GM12878 (cell line): ENCODE results near the gene IL4.

Source experiments
- EZH2 ChIP-seq: IDR thresholded peaks from 2 replicates; pipeline ENCODE4 v1.6.1; 2012; ENCODE audit warnings: low read depth, mild to moderate bottlenecking, control low read depth, inconsistent platforms, low read length, borderline replicate concordance; ENCODE audit not compliant: control insufficient read depth
- MXI1 ChIP-seq: fragments of 150-350 bp; IDR thresholded peaks from 2 replicates; pipeline ENCODE4 v1.6.1; 2011; ENCODE audit warnings: low read depth, mild to moderate bottlenecking, inconsistent platforms, low read length, improper control_type of control experiment
- RAD21 ChIP-seq: IDR thresholded peaks from 2 replicates; pipeline ENCODE4 v1.6.1; 2011; ENCODE audit warnings: mild to moderate bottlenecking, low read depth, low read length, moderate library complexity; ENCODE audit not compliant: insufficient read depth
- TCF12 ChIP-seq: IDR thresholded peaks from 2 replicates; pipeline ENCODE4 v1.6.1; 2011; ENCODE audit warnings: low read depth, mild to moderate bottlenecking, low read length
- TF ChIP-seq, protein P1 (sequence below): IDR thresholded peaks from 2 replicates; pipeline ENCODE4 v1.6.1; 2012; ENCODE audit warnings: mild to moderate bottlenecking, low read depth, low read length
- TF ChIP-seq, protein P2 (sequence below): IDR thresholded peaks from 2 replicates; pipeline ENCODE4 v1.6.1; 2012; ENCODE audit warnings: low read depth, low read length, improper control_type of control experiment
- TF ChIP-seq, protein P3 (sequence below), 3 experiments: IDR thresholded peaks in 2 of 3; conservative IDR thresholded peaks in 1 of 3; 2 replicates each; pipeline ENCODE4 v1.5.1; 2011; ENCODE audit warnings: low read depth in 3 of 3, low read length in 3 of 3, mild to moderate bottlenecking in 3 of 3, control low read depth in 2 of 3, moderate library complexity in 2 of 3, inconsistent platforms in 1 of 3, mixed read lengths in 1 of 3; ENCODE audit not compliant: control insufficient read depth in 2 of 3, insufficient read depth in 1 of 3; ENCODE audit errors: extremely low read depth in 1 of 3

DNA sequence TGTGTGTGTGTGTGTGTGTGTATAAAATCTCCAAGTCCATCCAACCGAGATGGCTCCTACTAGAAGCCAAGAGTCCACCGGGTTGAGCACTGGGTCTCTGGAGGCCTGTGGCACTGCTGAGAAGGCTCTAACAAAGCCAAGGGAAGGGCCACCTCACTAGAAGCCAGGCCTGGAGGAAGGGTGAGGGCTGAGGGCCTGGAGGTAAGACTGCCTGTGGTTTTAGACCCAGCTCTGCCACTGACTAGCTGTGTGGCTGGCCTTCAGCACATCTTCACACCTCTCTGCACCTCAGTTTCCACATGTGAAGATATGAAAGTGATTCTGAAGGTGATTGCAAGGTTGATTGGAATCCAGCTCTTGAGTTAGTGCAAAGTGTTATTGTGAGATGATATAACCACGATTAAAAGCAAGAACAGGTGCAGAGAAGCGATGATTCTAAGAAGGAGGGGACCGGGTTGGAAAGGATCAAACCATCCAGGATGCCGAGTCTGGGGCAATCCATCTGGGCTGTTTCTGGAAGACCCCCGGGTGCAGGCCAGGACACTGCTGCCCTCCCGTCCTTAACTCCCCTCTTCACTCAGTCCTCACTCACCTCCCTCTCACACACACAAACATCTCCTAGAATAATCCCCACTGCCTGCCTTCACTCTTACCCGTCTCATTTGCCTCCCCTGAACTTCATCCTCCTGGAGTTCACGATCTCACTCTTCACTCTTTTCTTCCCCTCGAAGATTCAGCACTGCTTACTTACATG is 2.3 kb downstream of the IL4 start:
- no peak for TF ChIP-seq RAD21
- no peak for TF ChIP-seq EZH2
- TF ChIP-seq, protein P1, sequence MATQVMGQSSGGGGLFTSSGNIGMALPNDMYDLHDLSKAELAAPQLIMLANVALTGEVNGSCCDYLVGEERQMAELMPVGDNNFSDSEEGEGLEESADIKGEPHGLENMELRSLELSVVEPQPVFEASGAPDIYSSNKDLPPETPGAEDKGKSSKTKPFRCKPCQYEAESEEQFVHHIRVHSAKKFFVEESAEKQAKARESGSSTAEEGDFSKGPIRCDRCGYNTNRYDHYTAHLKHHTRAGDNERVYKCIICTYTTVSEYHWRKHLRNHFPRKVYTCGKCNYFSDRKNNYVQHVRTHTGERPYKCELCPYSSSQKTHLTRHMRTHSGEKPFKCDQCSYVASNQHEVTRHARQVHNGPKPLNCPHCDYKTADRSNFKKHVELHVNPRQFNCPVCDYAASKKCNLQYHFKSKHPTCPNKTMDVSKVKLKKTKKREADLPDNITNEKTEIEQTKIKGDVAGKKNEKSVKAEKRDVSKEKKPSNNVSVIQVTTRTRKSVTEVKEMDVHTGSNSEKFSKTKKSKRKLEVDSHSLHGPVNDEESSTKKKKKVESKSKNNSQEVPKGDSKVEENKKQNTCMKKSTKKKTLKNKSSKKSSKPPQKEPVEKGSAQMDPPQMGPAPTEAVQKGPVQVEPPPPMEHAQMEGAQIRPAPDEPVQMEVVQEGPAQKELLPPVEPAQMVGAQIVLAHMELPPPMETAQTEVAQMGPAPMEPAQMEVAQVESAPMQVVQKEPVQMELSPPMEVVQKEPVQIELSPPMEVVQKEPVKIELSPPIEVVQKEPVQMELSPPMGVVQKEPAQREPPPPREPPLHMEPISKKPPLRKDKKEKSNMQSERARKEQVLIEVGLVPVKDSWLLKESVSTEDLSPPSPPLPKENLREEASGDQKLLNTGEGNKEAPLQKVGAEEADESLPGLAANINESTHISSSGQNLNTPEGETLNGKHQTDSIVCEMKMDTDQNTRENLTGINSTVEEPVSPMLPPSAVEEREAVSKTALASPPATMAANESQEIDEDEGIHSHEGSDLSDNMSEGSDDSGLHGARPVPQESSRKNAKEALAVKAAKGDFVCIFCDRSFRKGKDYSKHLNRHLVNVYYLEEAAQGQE = no peak
- TF ChIP-seq MXI1 = no peak
- TF ChIP-seq TCF12 = no peak
- TF ChIP-seq, protein P2, sequence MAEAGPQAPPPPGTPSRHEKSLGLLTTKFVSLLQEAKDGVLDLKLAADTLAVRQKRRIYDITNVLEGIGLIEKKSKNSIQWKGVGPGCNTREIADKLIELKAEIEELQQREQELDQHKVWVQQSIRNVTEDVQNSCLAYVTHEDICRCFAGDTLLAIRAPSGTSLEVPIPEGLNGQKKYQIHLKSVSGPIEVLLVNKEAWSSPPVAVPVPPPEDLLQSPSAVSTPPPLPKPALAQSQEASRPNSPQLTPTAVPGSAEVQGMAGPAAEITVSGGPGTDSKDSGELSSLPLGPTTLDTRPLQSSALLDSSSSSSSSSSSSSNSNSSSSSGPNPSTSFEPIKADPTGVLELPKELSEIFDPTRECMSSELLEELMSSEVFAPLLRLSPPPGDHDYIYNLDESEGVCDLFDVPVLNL = no peak
- TF ChIP-seq, protein P3, sequence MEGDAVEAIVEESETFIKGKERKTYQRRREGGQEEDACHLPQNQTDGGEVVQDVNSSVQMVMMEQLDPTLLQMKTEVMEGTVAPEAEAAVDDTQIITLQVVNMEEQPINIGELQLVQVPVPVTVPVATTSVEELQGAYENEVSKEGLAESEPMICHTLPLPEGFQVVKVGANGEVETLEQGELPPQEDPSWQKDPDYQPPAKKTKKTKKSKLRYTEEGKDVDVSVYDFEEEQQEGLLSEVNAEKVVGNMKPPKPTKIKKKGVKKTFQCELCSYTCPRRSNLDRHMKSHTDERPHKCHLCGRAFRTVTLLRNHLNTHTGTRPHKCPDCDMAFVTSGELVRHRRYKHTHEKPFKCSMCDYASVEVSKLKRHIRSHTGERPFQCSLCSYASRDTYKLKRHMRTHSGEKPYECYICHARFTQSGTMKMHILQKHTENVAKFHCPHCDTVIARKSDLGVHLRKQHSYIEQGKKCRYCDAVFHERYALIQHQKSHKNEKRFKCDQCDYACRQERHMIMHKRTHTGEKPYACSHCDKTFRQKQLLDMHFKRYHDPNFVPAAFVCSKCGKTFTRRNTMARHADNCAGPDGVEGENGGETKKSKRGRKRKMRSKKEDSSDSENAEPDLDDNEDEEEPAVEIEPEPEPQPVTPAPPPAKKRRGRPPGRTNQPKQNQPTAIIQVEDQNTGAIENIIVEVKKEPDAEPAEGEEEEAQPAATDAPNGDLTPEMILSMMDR (IDR thresholded peaks at IDR 0.05 in 2 of 3, conservative IDR thresholded peaks at IDR 0.05 in 1 of 3; ENCODE audit: control insufficient read depth in 2 of 3, extremely low read depth in 1 of 3, insufficient read depth in 1 of 3, low read depth in 3 of 3, low read length in 3 of 3) = no peak
